ENCODE results near the gene PLSCR2. TPM values are rescaled to one million over a fixed set of nuclear protein-coding genes. Genes with fewer than 3 reads are reported as not detected.
"Not testable (repeated sequence)": the region's sequence is repeated elsewhere in the genome, so short reads cannot be mapped to it uniquely, and the experiment has no call there.

The PLSCR2 gene
- polyA plus RNA-seq, 1 donor (not counting 4 experiments of a cell fraction or from before 2014, with no cell fraction given): not detected

- Histone ChIP-seq H3K4me2 (ENCODE audit: control insufficient read depth, extremely low read depth, insufficient read depth, low read depth, low read length) (no peak overlapping the region), H3K4me1 (ENCODE audit: control insufficient read depth, extremely low read depth, insufficient read depth, low read length) (no peaks in the 10 kb centered on the region), H3K9me3 (ENCODE audit: control insufficient read depth, low read depth, low read length) (no peaks in the 10 kb centered on the region), H3K9ac (ENCODE audit: control insufficient read depth, extremely low read depth, insufficient read depth, low read length) (no peak overlapping the region), H3K36me3 (ENCODE audit: control insufficient read depth in 2 of 2, extremely low read depth in 1 of 2, insufficient read depth in 2 of 2, low read length in 2 of 2) (no peaks in the 10 kb centered on the region), H3K79me2 (ENCODE audit: control insufficient read depth, insufficient read depth, low read length) (no peaks in the 10 kb centered on the region), H3K4me3 (ENCODE audit: control insufficient read depth in 2 of 3, extremely low read depth in 1 of 3, insufficient read depth in 2 of 3, low read depth in 1 of 3, low read length in 3 of 3) (no peak overlapping the region), H3K27ac (ENCODE audit: control insufficient read depth, insufficient read depth, low read length) (no peak overlapping the region), H2AFZ (ENCODE audit: control insufficient read depth, low read length) (no peak overlapping the region), H3K27me3 (ENCODE audit: control insufficient read depth, extremely low read depth, insufficient read depth, low read length) (no peaks in the 10 kb centered on the region), H3K9me1 (ENCODE audit: control insufficient read depth, extremely low read depth, insufficient read depth, low read length) (no peaks in the 10 kb centered on the region), H4K20me1 (ENCODE audit: control insufficient read depth, extremely low read depth, insufficient read depth, low read length) (no peaks in the 10 kb centered on the region)
- DNase-seq (ENCODE audit: low read depth, low spot score): no peak
- dilution Hi-C loops (cut with MboI; ENCODE audit: extremely low pct_ligation_motif_present, low sequenced_read_pairs): no loop called here
- TF ChIP-seq CTCF (optimal IDR thresholded peaks at IDR 0.05 in 1 of 3, IDR thresholded peaks at IDR 0.05 in 1 of 3, conservative IDR thresholded peaks at IDR 0.05 in 1 of 3; ENCODE audit: extremely low read depth in 1 of 3, insufficient read depth in 2 of 3, low read length in 3 of 3) (no peak), EZH2 (IDR thresholded peaks at IDR 0.05; ENCODE audit: low read length) (no peak)
- FAIRE-seq: peak; percentile 48
Measured at GRCh38 chr3:146446026-146446425, 23.3 kb downstream of the PLSCR2 start.

GRCh38 chr3:146440310-146440709 lies 29.1 kb downstream of the PLSCR2 start:
- FAIRE-seq; H2AFZ ChIP-seq (ENCODE audit: control insufficient read depth, low read length); H3K36me3 ChIP-seq (ENCODE audit: control insufficient read depth in 2 of 2, extremely low read depth in 1 of 2, insufficient read depth in 2 of 2, low read length in 2 of 2); H3K4me3 ChIP-seq (ENCODE audit: control insufficient read depth in 2 of 3, extremely low read depth in 1 of 3, insufficient read depth in 2 of 3, low read depth in 1 of 3, low read length in 3 of 3); H3K9ac ChIP-seq (ENCODE audit: control insufficient read depth, extremely low read depth, insufficient read depth, low read length); H4K20me1 ChIP-seq (ENCODE audit: control insufficient read depth, extremely low read depth, insufficient read depth, low read length); H3K4me2 ChIP-seq (ENCODE audit: control insufficient read depth, extremely low read depth, insufficient read depth, low read depth, low read length); H3K27me3 ChIP-seq (ENCODE audit: control insufficient read depth, extremely low read depth, insufficient read depth, low read length); dilution Hi-C loops (cut with MboI; ENCODE audit: extremely low pct_ligation_motif_present, low sequenced_read_pairs); H3K9me3 ChIP-seq (ENCODE audit: control insufficient read depth, low read depth, low read length); DNase-seq (ENCODE audit: low read depth, low spot score); H3K27ac ChIP-seq (ENCODE audit: control insufficient read depth, insufficient read depth, low read length); H3K9me1 ChIP-seq (ENCODE audit: control insufficient read depth, extremely low read depth, insufficient read depth, low read length); H3K4me1 ChIP-seq (ENCODE audit: control insufficient read depth, extremely low read depth, insufficient read depth, low read length); H3K79me2 ChIP-seq (ENCODE audit: control insufficient read depth, insufficient read depth, low read length): not testable (repeated sequence)

- no peaks in the 10 kb centered on the region for H3K27me3 ChIP-seq (ENCODE audit: control insufficient read depth, extremely low read depth, insufficient read depth, low read length)
- no peak overlapping the region for H3K4me2 ChIP-seq (ENCODE audit: control insufficient read depth, extremely low read depth, insufficient read depth, low read depth, low read length)
- no peak overlapping the region for H2AFZ ChIP-seq (ENCODE audit: control insufficient read depth, low read length)
- no peaks in the 10 kb centered on the region for H3K36me3 ChIP-seq (ENCODE audit: control insufficient read depth in 2 of 2, extremely low read depth in 1 of 2, insufficient read depth in 2 of 2, low read length in 2 of 2)
- no peak overlapping the region for H3K9ac ChIP-seq (ENCODE audit: control insufficient read depth, extremely low read depth, insufficient read depth, low read length)
- no peak for FAIRE-seq
- TF ChIP-seq CTCF (optimal IDR thresholded peaks at IDR 0.05 in 1 of 3, IDR thresholded peaks at IDR 0.05 in 1 of 3, conservative IDR thresholded peaks at IDR 0.05 in 1 of 3; ENCODE audit: extremely low read depth in 1 of 3, insufficient read depth in 2 of 3, low read length in 3 of 3) (no peak), EZH2 (IDR thresholded peaks at IDR 0.05; ENCODE audit: low read length) (no peak)
- no peaks in the 10 kb centered on the region for H3K9me1 ChIP-seq (ENCODE audit: control insufficient read depth, extremely low read depth, insufficient read depth, low read length)
- dilution Hi-C loops (cut with MboI; ENCODE audit: extremely low pct_ligation_motif_present, low sequenced_read_pairs): no loop called here
- H3K4me1 ChIP-seq (ENCODE audit: control insufficient read depth, extremely low read depth, insufficient read depth, low read length): no peaks in the 10 kb centered on the region
- H4K20me1 ChIP-seq (ENCODE audit: control insufficient read depth, extremely low read depth, insufficient read depth, low read length): no peaks in the 10 kb centered on the region
- H3K27ac ChIP-seq (ENCODE audit: control insufficient read depth, insufficient read depth, low read length): no peak overlapping the region
- H3K4me3 ChIP-seq (ENCODE audit: control insufficient read depth in 2 of 3, extremely low read depth in 1 of 3, insufficient read depth in 2 of 3, low read depth in 1 of 3, low read length in 3 of 3): no peak overlapping the region
- no peaks in the 10 kb centered on the region for H3K79me2 ChIP-seq (ENCODE audit: control insufficient read depth, insufficient read depth, low read length)
- DNase-seq (ENCODE audit: low read depth, low spot score): no peak
- H3K9me3 ChIP-seq (ENCODE audit: control insufficient read depth, low read depth, low read length): no peaks in the 10 kb centered on the region
Measured at GRCh38 chr3:146432066-146432465, 37.3 kb downstream of the PLSCR2 start.
